ENCODE data around the gene PCDHB10. TPM values are rescaled to one million over a fixed set of nuclear protein-coding genes. Genes with fewer than 3 reads are reported as not detected.
"Not testable (repeated sequence)": the region's sequence is repeated elsewhere in the genome, so short reads cannot be mapped to it uniquely, and the experiment has no call there.

PCDHB10 gene
- total RNA-seq, 1 experiment from 2014 or later = not detected

GRCh38 chr5:141216035-141216434, 23.9 kb downstream of the PCDHB10 start:
- H4K20me1 ChIP-seq (ENCODE audit: insufficient read depth); H3K36me3 ChIP-seq (ENCODE audit: low read depth); H3F3A ChIP-seq (ENCODE audit: insufficient read depth, low read depth); H3K4me2 ChIP-seq; H3K4me1 ChIP-seq (replicated peaks; ENCODE audit: insufficient read depth); H2AFZ ChIP-seq; CTCF ChIA-PET; BruUV-seq (replicated peaks); intact Hi-C loops (cut with micrococcal nuclease; ENCODE audit: unreplicated experiment); H3K27me3 ChIP-seq (ENCODE audit: insufficient read depth, low read depth); H3K9me2 ChIP-seq (ENCODE audit: insufficient read depth); DNase-seq; H3K79me2 ChIP-seq (ENCODE audit: low read depth); POLR2A ChIA-PET (ENCODE audit: unreplicated experiment); H3K9me3 ChIP-seq (ENCODE audit: insufficient read depth, low read depth); H3K4me3 ChIP-seq; H3K27ac ChIP-seq: not testable (repeated sequence)

GRCh38 chr5:141223112-141223783, 31.1 kb downstream of the PCDHB10 start, which contains the start of gene PCDHB14:
PCDHB14 (plus strand) TSS chr5:141223343; CDS start chr5:141223506, 163 bp downstream.
- intact Hi-C loops (cut with micrococcal nuclease; ENCODE audit: unreplicated experiment) = loop anchor here (2.0 to 5.0 kb wide), 2 partner anchors 189 to 342 kb away; partner anchors contain the start of gene PCDHGA10
- no peak within 1 kb of the TSS for H3K27ac ChIP-seq
- H3K4me1 ChIP-seq (replicated peaks; ENCODE audit: insufficient read depth) = no peaks in the 10 kb centered on the region
- no peaks in the 10 kb centered on the region for H3K9me3 ChIP-seq (ENCODE audit: insufficient read depth, low read depth)
- no peaks in the 10 kb centered on the region for H4K20me1 ChIP-seq (ENCODE audit: insufficient read depth)
- no peaks in the 10 kb centered on the region for H3F3A ChIP-seq (ENCODE audit: insufficient read depth, low read depth)
- H3K4me2 ChIP-seq = peak within 1 kb of the TSS; percentile 85
- DNase-seq = peak in 1 of 2 experiments; percentile 9
- H3K4me3 ChIP-seq = peak within 1 kb of the TSS; percentile 52
- H3K79me2 ChIP-seq (ENCODE audit: low read depth) = no peaks in the 10 kb centered on the region
- H2AFZ ChIP-seq = peak within 1 kb of the TSS; percentile 79
- no peaks in the 10 kb centered on the region for H3K27me3 ChIP-seq (ENCODE audit: insufficient read depth, low read depth)
- TF ChIP-seq CTCF (conservative IDR thresholded peaks at IDR 0.05) (peak; percentile 66), EZH2 (IDR thresholded peaks at IDR 0.05; ENCODE audit: low read depth) (no peak)
- ChIA-PET CTCF (interaction anchor here (0.5 to 1.1 kb wide), 6 partner anchors 129 to 793 kb away, joined by 3 to 14 read pairs (median 4); partner anchors contain the start of genes PCDHB2 and PCDHGA10), POLR2A (ENCODE audit: unreplicated experiment) (interaction anchor here (0.6 kb wide), 1 partner anchor 474 kb away, joined by 4 read pairs; no protein-coding TSS in a partner anchor)
- no TSS peak for BruUV-seq (replicated peaks)
- no peaks in the 10 kb centered on the region for H3K9me2 ChIP-seq (ENCODE audit: insufficient read depth)
- no peaks in the 10 kb centered on the region for H3K36me3 ChIP-seq (ENCODE audit: low read depth)

GRCh38 chr5:141224844-141225243, 32.7 kb downstream of the PCDHB10 start:
- intact Hi-C loops (cut with micrococcal nuclease; ENCODE audit: unreplicated experiment) = loop anchor here (5.0 kb wide), 1 partner anchor 187 kb away; the partner anchor contains the start of gene PCDHGA10

GRCh38 chr5:141225421-141225820, 33.3 kb downstream of the PCDHB10 start:
- POLR2A ChIA-PET (ENCODE audit: unreplicated experiment); CTCF ChIA-PET: not testable (repeated sequence)

More at GRCh38 chr5:141224844-141225243, 32.7 kb downstream of the PCDHB10 start:
- H3K27me3 ChIP-seq (ENCODE audit: insufficient read depth, low read depth); H3K4me2 ChIP-seq; BruUV-seq (replicated peaks); H3K4me1 ChIP-seq (replicated peaks; ENCODE audit: insufficient read depth); H3K36me3 ChIP-seq (ENCODE audit: low read depth); POLR2A ChIA-PET (ENCODE audit: unreplicated experiment); H3K9me2 ChIP-seq (ENCODE audit: insufficient read depth); CTCF ChIA-PET; H3K9me3 ChIP-seq (ENCODE audit: insufficient read depth, low read depth); H2AFZ ChIP-seq; H3K27ac ChIP-seq; H3K79me2 ChIP-seq (ENCODE audit: low read depth); DNase-seq; H3F3A ChIP-seq (ENCODE audit: insufficient read depth, low read depth); H3K4me3 ChIP-seq; H4K20me1 ChIP-seq (ENCODE audit: insufficient read depth): not testable (repeated sequence)

More at GRCh38 chr5:141225421-141225820, 33.3 kb downstream of the PCDHB10 start:
- H3K4me1 ChIP-seq (replicated peaks; ENCODE audit: insufficient read depth); H3K36me3 ChIP-seq (ENCODE audit: low read depth); H3K9me3 ChIP-seq (ENCODE audit: insufficient read depth, low read depth); intact Hi-C loops (cut with micrococcal nuclease; ENCODE audit: unreplicated experiment); H4K20me1 ChIP-seq (ENCODE audit: insufficient read depth); H3K9me2 ChIP-seq (ENCODE audit: insufficient read depth); H3K27me3 ChIP-seq (ENCODE audit: insufficient read depth, low read depth); H3K79me2 ChIP-seq (ENCODE audit: low read depth); H2AFZ ChIP-seq; DNase-seq; H3K4me2 ChIP-seq; H3K27ac ChIP-seq; H3K4me3 ChIP-seq; BruUV-seq (replicated peaks); H3F3A ChIP-seq (ENCODE audit: insufficient read depth, low read depth): not testable (repeated sequence)

Measured in PC-9 (cell line).